B cell (primary cell): Measurements from ENCODE around the gene JMY. TPM values are rescaled to one million over a fixed set of nuclear protein-coding genes. Genes with fewer than 3 reads are reported as not detected.

Experiments used
- ATAC-seq: fragments of 200-7000 bp; cut with Tn5 transposase; one replicate; pipeline ENCODE4 v1.10.0; 2021; ENCODE audit warnings: low read depth, mild to moderate bottlenecking, moderate number of reproducible peaks, moderate library complexity
- CTCF ChIA-PET: fragments of 350-600 bp; sonication (Branson Sonifier 250); formaldehyde crosslinking; loops from one replicate; lab custom pipeline; 2021; ENCODE audit warnings: antibody characterized with exemption, inconsistent platforms; lab: Charles Lee
- POLR2A ChIA-PET: fragments of 350-600 bp; sonication (Branson Sonifier 250); formaldehyde crosslinking; loops from one replicate; lab custom pipeline; 2021; ENCODE audit warnings: antibody characterized with exemption; lab: Charles Lee
- DNase-seq: peaks from one replicate; pipeline ENCODE4 v3.0.0; 2013
- H2AFZ ChIP-seq: 2 replicates; pipeline ENCODE4 v1.6.1; 2012; ENCODE audit warnings: mild to moderate bottlenecking, low read depth, low read length; ENCODE audit not compliant: insufficient read depth, poor library complexity, severe bottlenecking
- H3K27ac ChIP-seq, 2 donors: 1 replicate in 1 of 2; 2 replicates in 1 of 2; pipeline ENCODE4 v1.5.1; 2012 to 2013; ENCODE audit warnings: low read length in 2 of 2, mild to moderate bottlenecking in 2 of 2, moderate library complexity in 1 of 2
- H3K27me3 ChIP-seq, 4 experiments: fragments of 200-600 bp in 1 of 4; sonication (generic) in 1 of 4; replicated peaks in 1 of 4; 1 replicate in 2 of 4; 2 replicates in 2 of 4; pipeline versions ENCODE4 v1.6.1 to v1.7.0; 2013 to 2016; ENCODE audit warnings: low read length in 3 of 4, mild to moderate bottlenecking in 2 of 4, mixed read lengths in 1 of 4, moderate library complexity in 1 of 4; ENCODE audit not compliant: insufficient read depth in 4 of 4, control insufficient read depth in 3 of 4; ENCODE audit errors: control extremely low read depth in 1 of 4
- H3K36me3 ChIP-seq, 2 experiments: replicated peaks in 1 of 2; 1 replicate in 1 of 2; 2 replicates in 1 of 2; pipeline versions ENCODE4 v1.6.1 to v1.7.1; 2013; ENCODE audit warnings: low read length in 1 of 2; ENCODE audit not compliant: insufficient read depth in 2 of 2, control insufficient read depth in 1 of 2; ENCODE audit errors: control extremely low read depth in 1 of 2, extremely low read depth in 1 of 2
- H3K4me1 ChIP-seq, 2 donors: fragments of 200-600 bp in 1 of 2; sonication (generic) in 1 of 2; 1 replicate in 1 of 2; 2 replicates in 1 of 2; pipeline versions ENCODE4 v1.5.1 to v1.6.1; 2013 to 2017; ENCODE audit warnings: low read length in 2 of 2; ENCODE audit not compliant: control insufficient read depth in 2 of 2, insufficient read depth in 2 of 2
- H3K4me2 ChIP-seq: replicated peaks from 2 replicates; pipeline ENCODE3; 2012; ENCODE audit warnings: mild to moderate bottlenecking, low read depth, low read length; ENCODE audit not compliant: poor library complexity, severe bottlenecking
- H3K4me3 ChIP-seq, 5 experiments: fragments of 200-600 bp in 1 of 5; sonication (generic) in 1 of 5; 1 replicate in 3 of 5; 2 replicates in 2 of 5; pipeline versions ENCODE4 v1.5.1 to v1.7.0; 2011 to 2016; ENCODE audit warnings: low read length in 4 of 5, mild to moderate bottlenecking in 4 of 5, low read depth in 2 of 5, control low read depth in 1 of 5, moderate library complexity in 1 of 5; ENCODE audit not compliant: insufficient read depth in 1 of 5; ENCODE audit errors: control extremely low read depth in 1 of 5, extremely low read depth in 1 of 5
- H3K79me2 ChIP-seq: fragments of 200-600 bp; sonication (generic); one replicate; pipeline ENCODE4 v1.6.0; 2016; ENCODE audit warnings: low read length; ENCODE audit not compliant: control insufficient read depth, insufficient read depth
- H3K9ac ChIP-seq: fragments of 200-600 bp; sonication (generic); 2 replicates; pipeline ENCODE4 v1.6.1; 2017; ENCODE audit warnings: mild to moderate bottlenecking, low read length, moderate library complexity
- H3K9me3 ChIP-seq, 3 donors: one replicate each; pipeline versions ENCODE4 v1.6.1 to v1.7.1; 2013; ENCODE audit warnings: low read length in 2 of 3; ENCODE audit not compliant: control insufficient read depth in 2 of 3, insufficient read depth in 1 of 3; ENCODE audit errors: control extremely low read depth in 1 of 3
- H4K20me1 ChIP-seq: 2 replicates; pipeline ENCODE4 v1.6.0; 2012; ENCODE audit warnings: mild to moderate bottlenecking, low read length; ENCODE audit not compliant: insufficient read depth, control insufficient read depth, poor library complexity, severe bottlenecking
- H3K27ac Mint-ChIP-seq: one replicate; pipeline ENCODE4 v1.8.0; 2021; ENCODE audit warnings: mixed read lengths
- H3K27me3 Mint-ChIP-seq: one replicate; pipeline ENCODE4 v1.8.0; 2021; ENCODE audit warnings: mixed read lengths
- H3K4me1 Mint-ChIP-seq: one replicate; pipeline ENCODE4 v1.8.0; 2021; ENCODE audit warnings: mixed read lengths
- H3K4me3 Mint-ChIP-seq: one replicate; pipeline ENCODE4 v1.8.0; 2021; ENCODE audit warnings: mixed read lengths
- H3K9me3 Mint-ChIP-seq: one replicate; pipeline ENCODE4 v1.8.0; 2022; ENCODE audit warnings: mixed read lengths; ENCODE audit not compliant: insufficient read depth
- EZH2 ChIP-seq: IDR thresholded peaks from 2 replicates; pipeline ENCODE4 v1.6.1; 2012; ENCODE audit warnings: borderline replicate concordance, low read depth, mild to moderate bottlenecking, moderate library complexity, low read length; ENCODE audit not compliant: insufficient read depth, poor library complexity, severe bottlenecking
- WGBS: methylation state at CpG from one replicate; pipeline ENCODE4 v1.1.5; 2013; ENCODE audit warnings: missing lambda C conversion rate; ENCODE audit not compliant: insufficient coverage; 5-methylcytosine and 5-hydroxymethylcytosine counted together
- intact Hi-C: fragments of 100-400 bp; cut with micrococcal nuclease; formaldehyde crosslinking; loops from one replicate; pipeline ENCODE4 v1.10.0; 2022
- polyA plus RNA-seq: library from polyadenylated mRNA; depleted of rRNA; stranded (reverse); fragments of >200 nt; gene quantifications from 2 replicates; pipeline ENCODE4 v1.2.3, GENCODE V29; 2012
- total RNA-seq, 2 donors: library from RNA; stranded (reverse); fragments of 120-200 nt in 1 of 2; gene quantifications; 1 replicate in 1 of 2; 2 replicates in 1 of 2; pipeline versions ENCODE4 v1.2.3 to v1.2.4, GENCODE V29; 2013 to 2022
- TF ChIP-seq, protein P1 (sequence below): fragments of 200-600 bp; IDR thresholded peaks from one replicate; pipeline ENCODE4 v1.8.0; 2022; ENCODE audit warnings: antibody characterized with exemption, mild to moderate bottlenecking

Gene JMY
- total and polyA plus RNA-seq, 2 donors (not counting 1 experiment from before 2014, with no cell fraction given) = 2.7 to 20.5 TPM

DNA sequence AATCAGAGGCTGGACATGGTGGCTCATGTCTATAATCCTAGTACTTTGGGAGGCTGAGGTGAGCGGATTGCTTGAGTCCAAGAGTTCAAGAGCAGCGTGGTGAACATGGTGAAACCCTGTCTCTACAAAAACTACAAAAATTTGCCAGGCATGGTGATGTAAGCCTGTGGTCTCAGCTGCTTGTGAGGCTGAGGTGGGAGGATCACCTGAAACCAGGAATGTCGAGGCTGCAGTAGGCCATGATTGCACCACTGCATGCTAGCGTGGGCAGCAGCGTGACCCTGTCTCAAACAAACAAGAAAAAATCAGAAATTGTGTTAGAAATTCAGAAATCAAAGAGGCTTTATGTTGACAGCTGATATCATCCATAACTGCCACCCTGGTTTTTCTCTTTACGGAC lies 21.4 kb downstream of the JMY start:
- no peak overlapping the region for H3K4me2 ChIP-seq
- peaks cover 68% of the 10 kb centered on the region for H4K20me1 ChIP-seq
- H3K36me3 ChIP-seq = no peaks in the 10 kb centered on the region
- peaks cover 26% of the 10 kb centered on the region for H3K4me1 Mint-ChIP-seq
- ChIA-PET CTCF (interaction anchor here (0.8 kb wide), 1 partner anchor 20 kb away, joined by 4 read pairs; no protein-coding TSS in a partner anchor), POLR2A (no interaction called here)
- no peak overlapping the region for H3K4me3 ChIP-seq
- no peak overlapping the region for H3K9ac ChIP-seq
- H3K9me3 ChIP-seq = peaks cover 0 to 19% (median 0%) of the 10 kb centered on the region in 3 donors
- peaks cover 0 to 6% of the 10 kb centered on the region in 2 donors for H3K4me1 ChIP-seq
- H3K27ac ChIP-seq = no peak overlapping the region
- no peak for ATAC-seq
- H3K4me3 Mint-ChIP-seq = no peak overlapping the region
- DNase-seq = no peak
- no peak for TF ChIP-seq EZH2
- TF ChIP-seq, protein P1, sequence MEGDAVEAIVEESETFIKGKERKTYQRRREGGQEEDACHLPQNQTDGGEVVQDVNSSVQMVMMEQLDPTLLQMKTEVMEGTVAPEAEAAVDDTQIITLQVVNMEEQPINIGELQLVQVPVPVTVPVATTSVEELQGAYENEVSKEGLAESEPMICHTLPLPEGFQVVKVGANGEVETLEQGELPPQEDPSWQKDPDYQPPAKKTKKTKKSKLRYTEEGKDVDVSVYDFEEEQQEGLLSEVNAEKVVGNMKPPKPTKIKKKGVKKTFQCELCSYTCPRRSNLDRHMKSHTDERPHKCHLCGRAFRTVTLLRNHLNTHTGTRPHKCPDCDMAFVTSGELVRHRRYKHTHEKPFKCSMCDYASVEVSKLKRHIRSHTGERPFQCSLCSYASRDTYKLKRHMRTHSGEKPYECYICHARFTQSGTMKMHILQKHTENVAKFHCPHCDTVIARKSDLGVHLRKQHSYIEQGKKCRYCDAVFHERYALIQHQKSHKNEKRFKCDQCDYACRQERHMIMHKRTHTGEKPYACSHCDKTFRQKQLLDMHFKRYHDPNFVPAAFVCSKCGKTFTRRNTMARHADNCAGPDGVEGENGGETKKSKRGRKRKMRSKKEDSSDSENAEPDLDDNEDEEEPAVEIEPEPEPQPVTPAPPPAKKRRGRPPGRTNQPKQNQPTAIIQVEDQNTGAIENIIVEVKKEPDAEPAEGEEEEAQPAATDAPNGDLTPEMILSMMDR = no peak
- no peaks in the 10 kb centered on the region for H3K27me3 ChIP-seq
- H3K27me3 Mint-ChIP-seq = no peaks in the 10 kb centered on the region
- peaks cover 88% of the 10 kb centered on the region for H3K79me2 ChIP-seq
- H2AFZ ChIP-seq = no peak overlapping the region
- 100% methylated on average over 4 of the region's 6 CpGs for WGBS
- H3K9me3 Mint-ChIP-seq = peaks cover 4% of the 10 kb centered on the region
- intact Hi-C loops = no loop called here
- no peak overlapping the region for H3K27ac Mint-ChIP-seq

DNA sequence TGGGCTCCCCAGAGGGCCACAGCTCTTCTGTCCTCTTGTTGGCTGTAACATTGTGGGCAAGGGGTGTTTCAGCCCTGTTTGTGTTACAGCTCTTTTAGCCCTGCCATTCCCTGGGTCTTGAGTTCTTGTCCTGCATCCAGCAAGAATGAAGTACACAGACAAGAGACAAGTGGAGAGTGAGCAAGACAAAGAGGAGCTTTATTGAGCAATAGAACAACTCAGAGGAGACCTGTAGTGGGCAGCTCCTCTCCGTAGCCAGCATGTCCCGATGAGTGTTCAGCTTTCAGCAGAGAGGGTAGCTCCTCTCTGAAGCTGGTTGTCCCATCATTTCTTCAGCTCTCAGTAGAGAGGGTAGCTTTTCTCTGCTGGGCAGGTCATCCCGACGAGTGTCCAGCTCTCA lies 22.9 kb downstream of the JMY start:
- TF ChIP-seq, protein P1 = no peak
- TF ChIP-seq EZH2 = no peak
- Histone ChIP-seq H4K20me1 (peaks cover 76% of the 10 kb centered on the region), H2AFZ (no peak overlapping the region), H3K4me2 (no peak overlapping the region), H3K4me3 (no peak overlapping the region), H3K4me1 (peaks cover 0 to 6% of the 10 kb centered on the region in 2 donors), H3K79me2 (peaks cover 78% of the 10 kb centered on the region), H3K27me3 (no peaks in the 10 kb centered on the region), H3K9ac (no peak overlapping the region), H3K27ac (no peak overlapping the region), H3K36me3 (no peaks in the 10 kb centered on the region), H3K9me3 (peaks cover 0 to 14% (median 0%) of the 10 kb centered on the region in 3 donors)
- intact Hi-C loops = no loop called here
- ChIA-PET CTCF (interaction anchor here (0.8 kb wide), 1 partner anchor 126 kb away, joined by 4 read pairs; no protein-coding TSS in a partner anchor), POLR2A (interaction anchor here (0.6 kb wide), 1 partner anchor 551 kb away, joined by 9 read pairs; no protein-coding TSS in a partner anchor)
- Mint-ChIP-seq H3K27ac (no peak overlapping the region), H3K27me3 (no peaks in the 10 kb centered on the region), H3K9me3 (no peaks in the 10 kb centered on the region), H3K4me3 (no peak overlapping the region), H3K4me1 (peaks cover 38% of the 10 kb centered on the region)
- ATAC-seq = no peak
- WGBS = 97% methylated on average over 4 of the region's 4 CpGs
- no peak for DNase-seq
